Measurements from ENCODE around the gene ZNF593OS. TPM values are rescaled to one million over a fixed set of nuclear protein-coding genes. Genes with fewer than 3 reads are reported as not detected.

ZNF593OS gene
- total and polyA plus RNA-seq, 4 donors, result 0.10 to 0.32 TPM; not detected in 2

DNA sequence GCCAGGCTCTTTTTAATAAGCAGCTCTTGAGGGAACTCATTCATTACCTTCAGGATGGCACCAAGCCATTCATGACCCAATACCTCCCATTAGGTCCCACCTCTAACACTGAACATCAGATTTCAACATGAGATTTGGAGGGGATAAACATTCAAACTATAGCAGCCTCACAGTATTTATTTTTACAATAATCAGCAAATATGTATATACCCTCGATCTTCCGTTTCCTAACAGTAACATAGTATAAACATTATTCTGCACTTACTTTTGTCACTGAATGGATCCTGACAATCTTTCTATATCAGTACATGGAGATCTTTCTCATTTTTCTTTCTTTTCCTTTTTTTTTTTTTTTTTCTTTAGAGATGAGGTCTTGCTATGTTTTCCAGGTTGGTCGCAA, 24.2 kb upstream of the ZNF593OS start:
- Histone ChIP-seq H3K27ac (ENCODE audit: low read depth in 1 of 2, low read length in 2 of 2) (no peak overlapping the region), H3K27me3 (ENCODE audit: control insufficient read depth in 4 of 4, insufficient read depth in 4 of 4, low read length in 3 of 4) (no peaks in the 10 kb centered on the region), H3K9ac (ENCODE audit: low read depth in 1 of 2, low read length in 2 of 2) (no peak overlapping the region), H3K9me3 (ENCODE audit: control insufficient read depth in 4 of 4, low read length in 3 of 4) (no peaks in the 10 kb centered on the region), H3K4me1 (ENCODE audit: control insufficient read depth in 4 of 4, insufficient read depth in 4 of 4, low read length in 3 of 4) (no peaks in the 10 kb centered on the region), H3K36me3 (ENCODE audit: control insufficient read depth in 4 of 4, insufficient read depth in 3 of 4, low read depth in 1 of 4, low read length in 3 of 4) (no peaks in the 10 kb centered on the region), H3K4me3 (ENCODE audit: low read depth in 1 of 3, low read length in 3 of 3) (no peak overlapping the region)
- DNase-seq (ENCODE audit: low spot score), result no peak
- WGBS, result 61% methylated on average over 3 of the region's 3 CpGs
- TF ChIP-seq FOXA1 (IDR thresholded peaks at IDR 0.05) (no peak), RAD21 (IDR thresholded peaks at IDR 0.05) (no peak), JUND (IDR thresholded peaks at IDR 0.05) (no peak), TAF1 (conservative IDR thresholded peaks at IDR 0.05) (no peak), CTCF (IDR thresholded peaks at IDR 0.05; ENCODE audit: low read depth, low read length, missing input control) (no peak), FOXA2 (IDR thresholded peaks at IDR 0.05) (no peak), YY1 (IDR thresholded peaks at IDR 0.05) (no peak), HNF4A (conservative IDR thresholded peaks at IDR 0.05) (no peak), SP1 (IDR thresholded peaks at IDR 0.05) (no peak), HNF4G (IDR thresholded peaks at IDR 0.05) (no peak), NR2F2 (IDR thresholded peaks at IDR 0.05) (no peak), GABPA (IDR thresholded peaks at IDR 0.05 in 1 of 2, conservative IDR thresholded peaks at IDR 0.05 in 1 of 2) (no peak), EGR1 (IDR thresholded peaks at IDR 0.05; ENCODE audit: low read depth in 2 of 2) (no peak), ATF3 (IDR thresholded peaks at IDR 0.05) (no peak)
- TF ChIP-seq, protein P1, sequence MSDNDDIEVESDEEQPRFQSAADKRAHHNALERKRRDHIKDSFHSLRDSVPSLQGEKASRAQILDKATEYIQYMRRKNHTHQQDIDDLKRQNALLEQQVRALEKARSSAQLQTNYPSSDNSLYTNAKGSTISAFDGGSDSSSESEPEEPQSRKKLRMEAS (IDR thresholded peaks at IDR 0.05), result no peak
- TF ChIP-seq, protein P2, sequence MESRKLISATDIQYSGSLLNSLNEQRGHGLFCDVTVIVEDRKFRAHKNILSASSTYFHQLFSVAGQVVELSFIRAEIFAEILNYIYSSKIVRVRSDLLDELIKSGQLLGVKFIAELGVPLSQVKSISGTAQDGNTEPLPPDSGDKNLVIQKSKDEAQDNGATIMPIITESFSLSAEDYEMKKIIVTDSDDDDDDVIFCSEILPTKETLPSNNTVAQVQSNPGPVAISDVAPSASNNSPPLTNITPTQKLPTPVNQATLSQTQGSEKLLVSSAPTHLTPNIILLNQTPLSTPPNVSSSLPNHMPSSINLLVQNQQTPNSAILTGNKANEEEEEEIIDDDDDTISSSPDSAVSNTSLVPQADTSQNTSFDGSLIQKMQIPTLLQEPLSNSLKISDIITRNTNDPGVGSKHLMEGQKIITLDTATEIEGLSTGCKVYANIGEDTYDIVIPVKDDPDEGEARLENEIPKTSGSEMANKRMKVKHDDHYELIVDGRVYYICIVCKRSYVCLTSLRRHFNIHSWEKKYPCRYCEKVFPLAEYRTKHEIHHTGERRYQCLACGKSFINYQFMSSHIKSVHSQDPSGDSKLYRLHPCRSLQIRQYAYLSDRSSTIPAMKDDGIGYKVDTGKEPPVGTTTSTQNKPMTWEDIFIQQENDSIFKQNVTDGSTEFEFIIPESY (IDR thresholded peaks at IDR 0.05), result no peak
- TF ChIP-seq, protein P3, sequence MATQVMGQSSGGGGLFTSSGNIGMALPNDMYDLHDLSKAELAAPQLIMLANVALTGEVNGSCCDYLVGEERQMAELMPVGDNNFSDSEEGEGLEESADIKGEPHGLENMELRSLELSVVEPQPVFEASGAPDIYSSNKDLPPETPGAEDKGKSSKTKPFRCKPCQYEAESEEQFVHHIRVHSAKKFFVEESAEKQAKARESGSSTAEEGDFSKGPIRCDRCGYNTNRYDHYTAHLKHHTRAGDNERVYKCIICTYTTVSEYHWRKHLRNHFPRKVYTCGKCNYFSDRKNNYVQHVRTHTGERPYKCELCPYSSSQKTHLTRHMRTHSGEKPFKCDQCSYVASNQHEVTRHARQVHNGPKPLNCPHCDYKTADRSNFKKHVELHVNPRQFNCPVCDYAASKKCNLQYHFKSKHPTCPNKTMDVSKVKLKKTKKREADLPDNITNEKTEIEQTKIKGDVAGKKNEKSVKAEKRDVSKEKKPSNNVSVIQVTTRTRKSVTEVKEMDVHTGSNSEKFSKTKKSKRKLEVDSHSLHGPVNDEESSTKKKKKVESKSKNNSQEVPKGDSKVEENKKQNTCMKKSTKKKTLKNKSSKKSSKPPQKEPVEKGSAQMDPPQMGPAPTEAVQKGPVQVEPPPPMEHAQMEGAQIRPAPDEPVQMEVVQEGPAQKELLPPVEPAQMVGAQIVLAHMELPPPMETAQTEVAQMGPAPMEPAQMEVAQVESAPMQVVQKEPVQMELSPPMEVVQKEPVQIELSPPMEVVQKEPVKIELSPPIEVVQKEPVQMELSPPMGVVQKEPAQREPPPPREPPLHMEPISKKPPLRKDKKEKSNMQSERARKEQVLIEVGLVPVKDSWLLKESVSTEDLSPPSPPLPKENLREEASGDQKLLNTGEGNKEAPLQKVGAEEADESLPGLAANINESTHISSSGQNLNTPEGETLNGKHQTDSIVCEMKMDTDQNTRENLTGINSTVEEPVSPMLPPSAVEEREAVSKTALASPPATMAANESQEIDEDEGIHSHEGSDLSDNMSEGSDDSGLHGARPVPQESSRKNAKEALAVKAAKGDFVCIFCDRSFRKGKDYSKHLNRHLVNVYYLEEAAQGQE (IDR thresholded peaks at IDR 0.05), result no peak

DNA sequence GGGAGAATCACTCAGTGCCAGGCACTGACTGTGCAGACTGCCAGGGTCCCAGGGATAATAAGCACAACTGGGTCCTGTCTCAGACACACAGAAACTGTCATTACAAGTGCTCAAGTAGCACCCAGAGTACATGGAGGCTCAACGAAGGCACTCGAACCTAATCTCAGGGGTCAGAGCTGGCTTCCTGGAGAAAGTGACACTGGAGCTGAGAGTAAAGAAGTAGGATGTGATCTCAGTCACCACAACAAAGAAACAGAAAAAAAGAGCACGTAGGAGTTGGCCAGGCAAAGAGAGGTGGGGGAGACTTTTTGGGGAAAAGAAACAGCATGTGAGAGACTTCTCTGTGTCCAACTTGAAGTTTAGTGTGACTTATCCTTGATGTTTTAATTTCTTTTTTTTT, 20.1 kb upstream of the ZNF593OS start:
- Histone ChIP-seq H3K27ac (ENCODE audit: low read depth in 1 of 2, low read length in 2 of 2) (no peak overlapping the region), H3K4me3 (ENCODE audit: low read depth in 1 of 3, low read length in 3 of 3) (no peak overlapping the region), H3K27me3 (ENCODE audit: control insufficient read depth in 4 of 4, insufficient read depth in 4 of 4, low read length in 3 of 4) (no peaks in the 10 kb centered on the region), H3K36me3 (ENCODE audit: control insufficient read depth in 4 of 4, insufficient read depth in 3 of 4, low read depth in 1 of 4, low read length in 3 of 4) (no peaks in the 10 kb centered on the region), H3K9ac (ENCODE audit: low read depth in 1 of 2, low read length in 2 of 2) (no peak overlapping the region), H3K9me3 (ENCODE audit: control insufficient read depth in 4 of 4, low read length in 3 of 4) (no peaks in the 10 kb centered on the region), H3K4me1 (ENCODE audit: control insufficient read depth in 4 of 4, insufficient read depth in 4 of 4, low read length in 3 of 4) (no peaks in the 10 kb centered on the region)
- WGBS, result 69% methylated on average over 3 of the region's 3 CpGs
- no peak for DNase-seq (ENCODE audit: low spot score)
- no peak for TF ChIP-seq JUND (IDR thresholded peaks at IDR 0.05)
- no peak for TF ChIP-seq GABPA (IDR thresholded peaks at IDR 0.05 in 1 of 2, conservative IDR thresholded peaks at IDR 0.05 in 1 of 2)
- TF ChIP-seq CTCF (IDR thresholded peaks at IDR 0.05; ENCODE audit: low read depth, low read length, missing input control), result no peak
- TF ChIP-seq, protein P2 (IDR thresholded peaks at IDR 0.05), result no peak
- TF ChIP-seq, protein P1 (IDR thresholded peaks at IDR 0.05), result no peak
- no peak for TF ChIP-seq HNF4G (IDR thresholded peaks at IDR 0.05)
- TF ChIP-seq EGR1 (IDR thresholded peaks at IDR 0.05; ENCODE audit: low read depth in 2 of 2), result no peak
- TF ChIP-seq ATF3 (IDR thresholded peaks at IDR 0.05), result no peak
- TF ChIP-seq NR2F2 (IDR thresholded peaks at IDR 0.05), result no peak
- TF ChIP-seq RAD21 (IDR thresholded peaks at IDR 0.05), result no peak
- no peak for TF ChIP-seq RXRA (IDR thresholded peaks at IDR 0.05)
- no peak for TF ChIP-seq YY1 (IDR thresholded peaks at IDR 0.05)
- TF ChIP-seq FOXA2 (IDR thresholded peaks at IDR 0.05), result no peak
- TF ChIP-seq HNF4A (conservative IDR thresholded peaks at IDR 0.05), result no peak
- no peak for TF ChIP-seq SP1 (IDR thresholded peaks at IDR 0.05)

Measured in liver (tissue), 9 donors.